Stimulated activated memory B cell treated with anti-CD40 and anti-IgM and Interleukin-4, amounts not matched to agents 10 μg/mL and 1 μg/mL and 100 μg/mL, for 72 hours (primary cell): Measurements from ENCODE around the gene MARCHF9.
A peak's percentile ranks its signal among the peaks of the same experiment; 100 is the strongest.
"Not testable (repeated sequence)": the region's sequence is repeated elsewhere in the genome, so short reads cannot be mapped to it uniquely, and the experiment has no call there.

ENCODE experiments used
- ATAC-seq: fragments of 150-1000 bp; cut with Tn5 transposase; 2 replicates; pipeline ENCODE4 v1.10.0; 2021
- H3K27ac Mint-ChIP-seq: one replicate; pipeline ENCODE4 v1.8.0; 2022; ENCODE audit warnings: mild to moderate bottlenecking, mixed read lengths
- H3K27me3 Mint-ChIP-seq: one replicate; pipeline ENCODE4 v1.8.0; 2022; ENCODE audit warnings: mixed read lengths
- H3K36me3 Mint-ChIP-seq: one replicate; pipeline ENCODE4 v1.8.0; 2022; ENCODE audit warnings: mixed read lengths
- H3K4me1 Mint-ChIP-seq: one replicate; pipeline ENCODE4 v1.8.0; 2022; ENCODE audit warnings: mixed read lengths
- H3K4me3 Mint-ChIP-seq: one replicate; pipeline ENCODE4 v1.8.0; 2022; ENCODE audit warnings: mild to moderate bottlenecking, moderate library complexity, mixed read lengths
- H3K9me3 Mint-ChIP-seq: one replicate; pipeline ENCODE4 v1.8.0; 2022; ENCODE audit warnings: mixed read lengths

MARCHF9 gene

DNA sequence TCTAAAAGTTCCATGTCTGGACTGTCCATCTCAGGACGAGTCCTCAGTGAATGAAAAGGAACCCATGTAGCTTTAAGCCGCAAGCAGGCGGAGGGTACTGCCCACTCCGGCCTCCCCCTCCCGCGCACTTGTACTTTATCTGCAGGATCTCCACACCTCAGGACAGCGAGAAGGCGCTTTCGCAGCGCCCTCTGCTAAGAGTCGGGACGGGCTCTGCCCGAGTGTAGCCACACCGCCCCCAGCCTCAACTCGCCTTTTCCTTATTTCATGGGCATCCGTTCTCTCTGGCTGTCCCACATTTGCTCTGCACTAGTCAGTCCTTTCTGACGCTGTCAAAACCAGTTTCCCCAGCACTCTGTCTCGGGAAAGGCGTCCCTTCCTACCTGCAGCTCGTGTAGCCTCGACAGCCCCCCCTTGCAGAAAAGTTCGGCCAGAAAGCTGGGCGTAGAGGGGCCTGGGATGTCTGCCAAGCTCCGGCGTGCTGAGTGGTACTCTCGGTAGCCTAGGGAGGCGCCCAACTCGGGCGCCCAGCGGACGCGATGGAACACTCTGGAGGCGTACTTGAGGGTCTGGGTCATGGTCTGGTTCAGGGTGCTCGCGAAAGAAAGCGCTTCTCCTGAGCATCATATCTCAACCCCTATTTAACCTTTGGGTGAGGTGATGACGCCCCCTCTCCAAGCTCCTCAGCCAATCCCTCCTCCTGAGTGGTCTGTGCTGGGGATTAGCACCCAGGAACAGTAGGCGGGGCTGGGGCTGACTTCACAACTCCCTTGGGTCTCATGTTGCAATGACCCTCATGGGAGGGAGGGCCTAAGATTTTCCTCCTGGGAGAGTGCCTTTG, 11.8 kb downstream of the MARCHF9 start, which contains the start of gene CYP27B1:
TSS of gene CYP27B1 (minus strand) at position 615 of the 841 bp plus-strand sequence. CDS start at position 578, 37 bp downstream.
- Mint-ChIP-seq H3K4me3 (peak within 1 kb of the TSS; percentile 85), H3K9me3 (no peaks in the 10 kb centered on the region), H3K4me1 (peaks cover 52% of the 10 kb centered on the region), H3K27me3 (peaks cover 19% of the 10 kb centered on the region), H3K27ac (no peak within 1 kb of the TSS), H3K36me3 (peaks cover 27% of the 10 kb centered on the region)
- ATAC-seq: no peak

DNA sequence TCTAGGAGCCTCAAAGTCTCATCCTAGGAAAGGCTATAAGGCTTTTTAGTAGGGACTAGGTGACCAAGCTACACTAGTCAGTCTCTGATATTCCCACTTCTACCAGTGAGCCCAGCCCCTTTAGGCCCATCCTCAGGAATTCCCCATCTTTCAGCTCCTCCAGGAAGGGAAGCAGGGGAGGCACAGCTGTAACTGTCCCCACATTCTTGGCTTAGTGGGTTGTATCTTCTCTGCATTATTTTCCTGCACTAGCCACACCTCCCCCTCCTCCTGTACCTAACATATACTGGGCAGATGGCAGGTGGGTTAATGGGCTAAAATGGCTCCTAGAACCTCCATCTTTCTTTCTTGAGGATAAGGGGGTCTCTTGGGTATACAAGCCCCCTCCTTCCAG, 12.4 kb downstream of the MARCHF9 start:
- Mint-ChIP-seq H3K36me3 (peaks cover 27% of the 10 kb centered on the region), H3K27me3 (peaks cover 19% of the 10 kb centered on the region), H3K9me3 (no peaks in the 10 kb centered on the region), H3K4me1 (peaks cover 56% of the 10 kb centered on the region), H3K4me3 (no peak overlapping the region), H3K27ac (no peak overlapping the region)
- no peak for ATAC-seq

DNA sequence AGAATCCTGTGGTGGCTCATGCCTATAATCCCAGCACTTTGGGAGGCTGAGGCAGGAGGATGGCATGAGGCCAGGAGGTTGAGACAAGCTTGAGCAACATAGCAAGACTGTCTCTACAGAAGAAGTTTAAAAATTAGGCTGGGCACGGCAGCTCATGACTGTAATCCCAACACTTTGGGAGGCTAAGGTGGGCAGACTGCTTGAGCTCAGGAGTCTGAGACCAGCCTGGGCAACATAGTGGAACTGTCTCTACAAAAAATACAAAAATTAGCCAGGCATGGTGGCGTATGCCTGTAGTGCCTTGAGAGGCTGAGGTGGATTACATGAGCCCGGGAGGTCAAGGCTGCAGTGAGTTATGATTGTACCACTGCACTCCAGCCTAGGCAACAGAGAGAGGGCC, 13.0 kb downstream of the MARCHF9 start:
- Mint-ChIP-seq H3K36me3 (peaks cover 27% of the 10 kb centered on the region), H3K27ac (no peak overlapping the region), H3K4me3 (no peak overlapping the region), H3K9me3 (no peaks in the 10 kb centered on the region), H3K4me1 (peaks cover 59% of the 10 kb centered on the region), H3K27me3 (peaks cover 19% of the 10 kb centered on the region)
- ATAC-seq: no peak

- peaks cover 19% of the 10 kb centered on the region for H3K27me3 Mint-ChIP-seq
- no peak overlapping the region for H3K27ac Mint-ChIP-seq
- peaks cover 56% of the 10 kb centered on the region for H3K4me1 Mint-ChIP-seq
- ATAC-seq: no peak
- H3K9me3 Mint-ChIP-seq: no peaks in the 10 kb centered on the region
- H3K4me3 Mint-ChIP-seq: no peak overlapping the region
- peaks cover 27% of the 10 kb centered on the region for H3K36me3 Mint-ChIP-seq
Measured at GRCh38 chr12:57769594-57769993, 14.7 kb downstream of the MARCHF9 start.

- H3K27me3 Mint-ChIP-seq: peaks cover 10% of the 10 kb centered on the region
- H3K4me3 Mint-ChIP-seq: no peak overlapping the region
- H3K4me1 Mint-ChIP-seq: peaks cover 46% of the 10 kb centered on the region
- no peak for ATAC-seq
- H3K36me3 Mint-ChIP-seq: peaks cover 27% of the 10 kb centered on the region
- no peak overlapping the region for H3K27ac Mint-ChIP-seq
- no peaks in the 10 kb centered on the region for H3K9me3 Mint-ChIP-seq
Measured at GRCh38 chr12:57770734-57771133, 15.8 kb downstream of the MARCHF9 start.

GRCh38 chr12:57771236-57771872, 16.5 kb downstream of the MARCHF9 start:
- peaks cover 44% of the 10 kb centered on the region for H3K4me1 Mint-ChIP-seq
- ATAC-seq: peak; percentile 84
- peaks cover 27% of the 10 kb centered on the region for H3K36me3 Mint-ChIP-seq
- peak overlapping the region; percentile 97 for H3K4me3 Mint-ChIP-seq
- H3K27ac Mint-ChIP-seq: peak overlapping the region; percentile 86
- peaks cover 7% of the 10 kb centered on the region for H3K27me3 Mint-ChIP-seq
- H3K9me3 Mint-ChIP-seq: no peaks in the 10 kb centered on the region

- Mint-ChIP-seq H3K9me3 (no peaks in the 10 kb centered on the region), H3K4me3 (peak within 1 kb of the TSS; percentile 97), H3K4me1 (peaks cover 38% of the 10 kb centered on the region), H3K36me3 (peaks cover 27% of the 10 kb centered on the region), H3K27me3 (peaks cover 1% of the 10 kb centered on the region), H3K27ac (peak within 1 kb of the TSS; percentile 86)
- ATAC-seq: peak; percentile 96
Measured at GRCh38 chr12:57771873-57772428, 17.0 kb downstream of the MARCHF9 start, which contains the start of gene METTL1. METTL1 (minus strand) TSS chr12:57772105; CDS start chr12:57772083, 22 bp downstream.

DNA sequence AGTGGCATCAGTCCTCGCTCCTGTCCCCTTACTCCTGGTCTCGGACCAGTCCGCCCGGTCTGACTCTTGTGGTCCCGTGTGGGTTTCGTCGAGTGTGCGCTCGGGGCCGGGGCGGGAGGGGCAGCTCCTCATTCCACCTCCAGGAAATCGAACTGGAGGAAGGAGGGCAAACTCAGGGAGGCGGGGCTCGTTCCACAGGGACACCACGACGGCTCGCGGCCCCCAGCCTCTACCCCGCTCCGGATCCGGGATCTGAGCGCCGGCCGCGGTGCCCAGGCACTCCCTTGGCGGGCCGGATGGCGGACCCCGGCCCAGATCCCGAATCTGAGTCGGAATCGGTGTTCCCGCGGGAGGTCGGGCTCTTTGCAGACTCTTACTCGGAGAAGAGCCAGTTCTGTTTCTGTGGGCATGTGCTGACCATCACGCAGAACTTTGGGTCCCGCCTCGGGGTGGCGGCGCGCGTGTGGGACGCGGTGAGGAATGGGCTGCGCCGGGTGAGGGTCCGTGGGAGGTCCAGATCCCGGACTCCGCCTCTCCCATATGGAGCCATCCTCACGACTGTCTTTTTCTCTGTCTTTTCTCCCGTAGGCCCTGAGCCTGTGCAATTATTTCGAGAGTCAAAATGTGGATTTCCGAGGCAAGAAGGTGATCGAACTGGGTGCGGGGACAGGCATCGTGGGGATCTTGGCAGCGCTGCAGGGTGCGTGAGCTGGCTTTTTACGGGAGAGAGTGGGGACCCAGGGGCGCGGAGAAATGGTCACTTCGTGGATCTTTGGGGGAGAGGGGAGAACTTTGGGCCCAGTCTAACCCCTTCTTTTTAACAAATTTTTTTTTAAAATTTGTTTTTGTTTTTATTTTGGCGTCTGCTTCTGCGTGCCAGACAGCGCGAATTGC, 17.8 kb downstream of the MARCHF9 start, which contains the start of gene EEF1AKMT3:
TSS of gene EEF1AKMT3 (plus strand) at position 186 of the 894 bp plus-strand sequence. CDS start at position 297, 111 bp downstream.
- no peaks in the 10 kb centered on the region for H3K27me3 Mint-ChIP-seq
- H3K9me3 Mint-ChIP-seq: no peaks in the 10 kb centered on the region
- peaks cover 27% of the 10 kb centered on the region for H3K36me3 Mint-ChIP-seq
- H3K4me3 Mint-ChIP-seq: peak within 1 kb of the TSS; percentile 97
- ATAC-seq: peak; percentile 34
- H3K4me1 Mint-ChIP-seq: peaks cover 31% of the 10 kb centered on the region
- peak within 1 kb of the TSS; percentile 86 for H3K27ac Mint-ChIP-seq

DNA sequence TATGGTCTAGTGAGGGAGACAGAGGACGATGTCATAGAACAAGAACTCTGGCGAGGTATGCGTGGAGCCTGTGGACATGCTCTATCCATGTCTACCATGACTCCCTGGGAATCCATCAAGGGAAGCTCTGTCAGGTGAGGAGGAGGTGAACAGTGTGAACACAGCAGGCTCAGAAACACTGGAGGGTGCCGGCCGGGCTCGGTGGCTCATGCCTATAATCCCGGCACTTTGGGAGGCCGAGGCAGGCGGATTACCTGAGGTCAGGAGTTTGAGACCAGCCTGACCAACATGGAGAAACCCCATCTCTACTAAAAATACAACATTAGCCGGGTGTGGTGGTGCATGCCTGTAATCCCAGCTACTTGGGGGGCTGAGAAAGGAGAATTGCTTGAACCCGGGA, 19.7 kb downstream of the MARCHF9 start:
- Mint-ChIP-seq H3K36me3 (peaks cover 12% of the 10 kb centered on the region), H3K4me1 (peaks cover 31% of the 10 kb centered on the region)
- H3K27ac Mint-ChIP-seq, ATAC-seq, H3K27me3 Mint-ChIP-seq, H3K9me3 Mint-ChIP-seq, H3K4me3 Mint-ChIP-seq: not testable (repeated sequence)

GRCh38 chr12:57775044-57775443, 20.1 kb downstream of the MARCHF9 start:
- Mint-ChIP-seq H3K27me3 (no peaks in the 10 kb centered on the region), H3K9me3 (no peaks in the 10 kb centered on the region), H3K36me3 (peaks cover 8% of the 10 kb centered on the region), H3K4me1 (peaks cover 31% of the 10 kb centered on the region), H3K4me3 (no peak overlapping the region), H3K27ac (no peak overlapping the region)
- no peak for ATAC-seq

- H3K4me3 Mint-ChIP-seq: no peak overlapping the region
Measured at GRCh38 chr12:57775563-57776246, 20.8 kb downstream of the MARCHF9 start.

GRCh38 chr12:57776247-57776587, 21.3 kb downstream of the MARCHF9 start:
- ATAC-seq: no peak
- Mint-ChIP-seq H3K27ac (no peak overlapping the region), H3K36me3 (no peaks in the 10 kb centered on the region), H3K4me3 (no peak overlapping the region), H3K27me3 (no peaks in the 10 kb centered on the region), H3K4me1 (peaks cover 20% of the 10 kb centered on the region), H3K9me3 (no peaks in the 10 kb centered on the region)

More at GRCh38 chr12:57775563-57776246, 20.8 kb downstream of the MARCHF9 start:
- no peaks in the 10 kb centered on the region for H3K9me3 Mint-ChIP-seq
- ATAC-seq: no peak
- peaks cover 2% of the 10 kb centered on the region for H3K36me3 Mint-ChIP-seq
- H3K4me1 Mint-ChIP-seq: peaks cover 25% of the 10 kb centered on the region
- no peaks in the 10 kb centered on the region for H3K27me3 Mint-ChIP-seq
- no peak overlapping the region for H3K27ac Mint-ChIP-seq

DNA sequence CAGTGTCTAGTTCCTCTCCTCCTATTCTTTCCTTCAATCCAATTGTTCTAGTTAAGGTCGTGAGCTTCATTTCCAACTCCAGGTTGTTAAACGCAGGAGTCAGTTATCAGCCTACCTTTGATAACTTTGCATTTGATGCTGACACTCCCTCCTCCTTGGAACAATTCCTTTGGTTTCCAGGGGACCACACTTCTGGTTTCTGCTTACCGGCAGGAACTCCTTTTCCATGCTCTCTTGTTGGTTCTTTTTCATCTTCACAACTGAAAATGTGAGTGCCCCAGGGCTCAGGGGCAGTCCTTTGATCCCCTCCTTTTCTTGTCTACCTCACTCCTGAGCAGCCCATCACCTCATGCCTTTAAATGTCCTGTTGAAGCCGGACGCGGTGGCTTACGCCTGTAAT, 22.5 kb downstream of the MARCHF9 start:
- Mint-ChIP-seq H3K36me3 (no peaks in the 10 kb centered on the region), H3K27me3 (no peaks in the 10 kb centered on the region), H3K4me3 (no peak overlapping the region), H3K4me1 (peaks cover 20% of the 10 kb centered on the region), H3K9me3 (no peaks in the 10 kb centered on the region), H3K27ac (no peak overlapping the region)
- ATAC-seq: no peak

DNA sequence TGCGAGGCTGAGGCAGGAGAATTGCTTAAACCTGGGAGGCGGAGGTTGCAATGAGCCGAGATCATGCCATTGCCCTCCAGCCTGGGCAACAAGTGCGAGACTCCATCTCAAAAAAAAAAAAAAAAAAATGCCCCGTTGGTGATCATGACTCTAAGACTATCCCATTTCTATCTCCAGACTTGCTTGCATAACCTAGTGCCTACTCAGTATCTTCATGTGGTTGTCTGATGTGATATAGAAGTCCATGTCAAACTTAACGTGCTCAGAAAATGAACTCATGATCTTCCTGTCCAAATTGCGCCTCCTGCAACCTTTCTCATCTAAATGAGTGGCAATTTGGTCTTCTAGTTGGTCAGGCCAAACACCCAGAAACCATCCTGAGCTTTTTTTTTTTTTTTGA, 23.0 kb downstream of the MARCHF9 start:
- Mint-ChIP-seq H3K9me3 (no peaks in the 10 kb centered on the region), H3K36me3 (no peaks in the 10 kb centered on the region), H3K4me3 (no peak overlapping the region), H3K27me3 (no peaks in the 10 kb centered on the region), H3K27ac (no peak overlapping the region), H3K4me1 (peaks cover 20% of the 10 kb centered on the region)
- no peak for ATAC-seq
